Spleen (tissue), 13 donors: ENCODE measurements around the gene XYLT1. TPM values are rescaled to one million over a fixed set of nuclear protein-coding genes. Genes with fewer than 3 reads are reported as not detected.
A peak's percentile ranks its signal among the peaks of the same experiment; 100 is the strongest.

Source experiments
- DNase-seq: peaks from one replicate; pipeline ENCODE4 v3.0.0-alpha.2; 2020
- H3K27ac ChIP-seq, 8 donors: fragments of 200-600 bp; sonication (generic) in 7 of 8; 1 replicate in 4 of 8; 2 replicates in 4 of 8; pipeline versions ENCODE4 v1.5.0 to v1.8.0; 2016 to 2021; ENCODE audit warnings: inconsistent platforms in 4 of 8, mild to moderate bottlenecking in 4 of 8, moderate library complexity in 1 of 8
- H3K27me3 ChIP-seq, 7 donors: fragments of 200-600 bp; sonication (generic) in 6 of 7; replicated peaks in 1 of 7; 1 replicate in 4 of 7; 2 replicates in 3 of 7; pipeline versions ENCODE4 v1.5.0 to v1.8.0; 2016 to 2021; ENCODE audit warnings: inconsistent platforms in 3 of 7, mild to moderate bottlenecking in 1 of 7
- H3K36me3 ChIP-seq, 6 donors: fragments of 200-600 bp; sonication (generic) in 5 of 6; 1 replicate in 4 of 6; 2 replicates in 2 of 6; pipeline versions ENCODE4 v1.5.0 to v1.8.0; 2016 to 2021; ENCODE audit warnings: inconsistent platforms in 2 of 6
- H3K4me1 ChIP-seq, 6 donors: fragments of 200-600 bp; sonication (generic) in 5 of 6; 1 replicate in 3 of 6; 2 replicates in 3 of 6; pipeline versions ENCODE4 v1.5.0 to v1.8.0; 2016 to 2021; ENCODE audit warnings: inconsistent platforms in 3 of 6
- H3K4me3 ChIP-seq, 8 donors: fragments of 200-600 bp; sonication (generic) in 7 of 8; 1 replicate in 4 of 8; 2 replicates in 4 of 8; pipeline versions ENCODE4 v1.5.0 to v1.8.0; 2016 to 2021; ENCODE audit warnings: inconsistent platforms in 4 of 8, mild to moderate bottlenecking in 4 of 8, moderate library complexity in 2 of 8
- H3K9me3 ChIP-seq, 8 donors: fragments of 200-600 bp; sonication (generic) in 7 of 8; 1 replicate in 4 of 8; 2 replicates in 4 of 8; pipeline versions ENCODE4 v1.5.0 to v1.8.0; 2016 to 2021; ENCODE audit warnings: inconsistent platforms in 4 of 8
- POLR2A ChIP-seq, 3 donors: fragments of 450-650 bp; IDR thresholded peaks; one replicate each; pipeline ENCODE4 v1.5.1; 2017; ENCODE audit warnings: antibody characterized with exemption in 3 of 3, mild to moderate bottlenecking in 1 of 3
- POLR2AphosphoS5 ChIP-seq, 3 donors: sonication (generic); formaldehyde crosslinking; IDR thresholded peaks; one replicate each; pipeline ENCODE4 v1.5.1; 2017; ENCODE audit warnings: antibody characterized with exemption in 3 of 3
- WGBS, 5 donors: extraction: QIAGEN DNeasy Blood & Tissue Kit in 3 of 5; methylation state at CpG; one replicate each; pipeline versions ENCODE4 v1.1.5 to v1.1.7; 2013 to 2018; 5-methylcytosine and 5-hydroxymethylcytosine counted together
- intact Hi-C: fragments of 100-400 bp; cut with DNase I; formaldehyde crosslinking; loops from one replicate; pipeline ENCODE4 v1.15.0; 2023; ENCODE audit warnings: low total_unique reads
- long read RNA-seq, 2 donors: transcript quantifications; one replicate each; lab custom pipeline, GENCODE V29; 2026
- polyA plus RNA-seq, 3 donors: library from polyadenylated mRNA; stranded (reverse); fragments of 200-250 nt; gene quantifications; one replicate each; pipeline ENCODE4 v1.2.1, GENCODE V29; 2013
- total RNA-seq, 7 donors: library from RNA; depleted of rRNA in 3 of 7; stranded (reverse); fragments of >200 nt in 3 of 7; fragmentation: NEBNext Ultra II Directional in 4 of 7; extraction: Animal tissue kit (Norgen Biotek cat#: 25700) in 4 of 7; gene quantifications; one replicate each; pipeline versions ENCODE4 v1.1.0 to v1.2.1, GENCODE V29; 2016 to 2021
- TF ChIP-seq, protein P1 (sequence below), 11 experiments: fragments of 200-600 bp in 7 of 11; fragments of 450-650 bp in 4 of 11; sonication (generic) in 4 of 11; IDR thresholded peaks in 8 of 11; conservative IDR thresholded peaks in 3 of 11; 1 replicate in 7 of 11; 2 replicates in 4 of 11; pipeline versions ENCODE4 v1.4.0 to v1.8.0; 2016 to 2021; ENCODE audit warnings: antibody characterized with exemption in 11 of 11, inconsistent platforms in 4 of 11, mild to moderate bottlenecking in 1 of 11
- donor health status: healthy with polysubstance abuse.
- donor health status: DM: no; HTN: no; CAD: no; lungs with moderate emphysema.
- donor health status: DM: no; HTN: no; CAD: no.
- donor health status: Bipolar disorder and iron deficiency.
- donor health status: healthy.
- donor health status: DM: no; HTN: no; CAD: no.
- donor health status: DM: yes; HTN: yes; CAD: no.

XYLT1 gene, protein sequence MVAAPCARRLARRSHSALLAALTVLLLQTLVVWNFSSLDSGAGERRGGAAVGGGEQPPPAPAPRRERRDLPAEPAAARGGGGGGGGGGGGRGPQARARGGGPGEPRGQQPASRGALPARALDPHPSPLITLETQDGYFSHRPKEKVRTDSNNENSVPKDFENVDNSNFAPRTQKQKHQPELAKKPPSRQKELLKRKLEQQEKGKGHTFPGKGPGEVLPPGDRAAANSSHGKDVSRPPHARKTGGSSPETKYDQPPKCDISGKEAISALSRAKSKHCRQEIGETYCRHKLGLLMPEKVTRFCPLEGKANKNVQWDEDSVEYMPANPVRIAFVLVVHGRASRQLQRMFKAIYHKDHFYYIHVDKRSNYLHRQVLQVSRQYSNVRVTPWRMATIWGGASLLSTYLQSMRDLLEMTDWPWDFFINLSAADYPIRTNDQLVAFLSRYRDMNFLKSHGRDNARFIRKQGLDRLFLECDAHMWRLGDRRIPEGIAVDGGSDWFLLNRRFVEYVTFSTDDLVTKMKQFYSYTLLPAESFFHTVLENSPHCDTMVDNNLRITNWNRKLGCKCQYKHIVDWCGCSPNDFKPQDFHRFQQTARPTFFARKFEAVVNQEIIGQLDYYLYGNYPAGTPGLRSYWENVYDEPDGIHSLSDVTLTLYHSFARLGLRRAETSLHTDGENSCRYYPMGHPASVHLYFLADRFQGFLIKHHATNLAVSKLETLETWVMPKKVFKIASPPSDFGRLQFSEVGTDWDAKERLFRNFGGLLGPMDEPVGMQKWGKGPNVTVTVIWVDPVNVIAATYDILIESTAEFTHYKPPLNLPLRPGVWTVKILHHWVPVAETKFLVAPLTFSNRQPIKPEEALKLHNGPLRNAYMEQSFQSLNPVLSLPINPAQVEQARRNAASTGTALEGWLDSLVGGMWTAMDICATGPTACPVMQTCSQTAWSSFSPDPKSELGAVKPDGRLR
- total RNA-seq, result 10 to 100 TPM; 17.2 to 40.7 (median 25.2) TPM
- polyA plus RNA-seq, result 1 to 10 TPM; 2.1 to 3.2 (median 2.4) TPM
- long read RNA-seq, donor 1, full-length matches to known transcripts, result 1 of 1 reads
- long read RNA-seq, donor 1, partial matches to known transcripts, result 0 of 1 reads
- long read RNA-seq, donor 1, other reads (novel, unspliced or antisense), result 0 of 1 reads
- long read RNA-seq, donor 2, result 0 reads

DNA sequence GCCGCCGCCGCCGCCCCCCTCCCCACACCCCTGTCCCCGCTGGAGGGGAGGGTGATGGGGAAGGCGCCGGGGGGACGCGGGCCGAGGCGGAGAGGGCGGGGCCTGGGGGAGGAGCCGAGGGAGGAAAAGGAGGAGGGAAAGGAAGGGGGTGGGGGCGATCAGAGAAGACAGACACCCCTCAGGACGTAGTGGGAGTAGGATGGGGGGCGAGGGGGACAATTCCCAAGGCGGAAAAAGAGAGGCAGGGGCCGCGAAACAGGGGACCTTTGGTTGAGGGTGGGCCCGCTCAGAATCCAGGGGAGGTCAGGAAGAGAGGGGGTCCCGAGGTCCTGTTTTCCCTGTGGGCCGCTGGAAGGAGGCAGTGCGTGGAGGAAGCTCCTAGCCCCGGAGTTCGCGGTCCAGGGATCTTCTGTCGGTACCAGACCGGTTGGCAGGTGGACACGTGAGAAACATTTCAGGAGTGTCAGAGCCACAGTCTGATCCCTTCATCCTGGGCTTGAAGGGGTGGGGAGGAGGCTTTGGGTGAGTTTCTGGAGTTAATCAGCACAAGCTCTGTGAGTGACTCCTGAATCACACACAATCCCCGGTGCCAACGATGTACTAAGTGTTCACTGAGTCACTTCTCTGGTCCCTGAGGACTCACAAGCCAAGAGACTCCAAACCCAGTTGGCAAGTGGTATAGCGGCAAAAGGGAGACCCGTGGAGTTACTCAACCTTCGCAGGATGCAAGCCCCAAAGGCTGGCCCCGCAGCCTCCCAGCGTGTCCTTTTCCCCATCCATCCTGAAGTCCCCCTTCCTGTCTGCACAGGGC is at the start of gene XYLT1:
Gene XYLT1 (minus strand): TSS at position 53 of the 811 bp plus-strand sequence. CDS start 164 bp downstream, outside the sequence.
- no peaks in the 10 kb centered on the region for H3K36me3 ChIP-seq
- H3K4me3 ChIP-seq, result peak within 1 kb of the TSS; percentile 42 to 86 (median 68)
- H3K4me1 ChIP-seq, result peaks cover 25 to 73% (median 54%) of the 10 kb centered on the region in 6 donors
- peak; percentile 88 for DNase-seq
- intact Hi-C loops, result loop anchor here (10.0 kb wide), 1 partner anchor 266 kb away; no protein-coding TSS in a partner anchor
- H3K9me3 ChIP-seq, result no peaks in the 10 kb centered on the region
- peak within 1 kb of the TSS in 6 of 8 donors; percentile 32 to 79 (median 66) for H3K27ac ChIP-seq
- 9 to 16% (median 15%) methylated on average over 23 to 36 of the region's 36 CpGs for WGBS, 5 donors
- TF ChIP-seq, protein P1, sequence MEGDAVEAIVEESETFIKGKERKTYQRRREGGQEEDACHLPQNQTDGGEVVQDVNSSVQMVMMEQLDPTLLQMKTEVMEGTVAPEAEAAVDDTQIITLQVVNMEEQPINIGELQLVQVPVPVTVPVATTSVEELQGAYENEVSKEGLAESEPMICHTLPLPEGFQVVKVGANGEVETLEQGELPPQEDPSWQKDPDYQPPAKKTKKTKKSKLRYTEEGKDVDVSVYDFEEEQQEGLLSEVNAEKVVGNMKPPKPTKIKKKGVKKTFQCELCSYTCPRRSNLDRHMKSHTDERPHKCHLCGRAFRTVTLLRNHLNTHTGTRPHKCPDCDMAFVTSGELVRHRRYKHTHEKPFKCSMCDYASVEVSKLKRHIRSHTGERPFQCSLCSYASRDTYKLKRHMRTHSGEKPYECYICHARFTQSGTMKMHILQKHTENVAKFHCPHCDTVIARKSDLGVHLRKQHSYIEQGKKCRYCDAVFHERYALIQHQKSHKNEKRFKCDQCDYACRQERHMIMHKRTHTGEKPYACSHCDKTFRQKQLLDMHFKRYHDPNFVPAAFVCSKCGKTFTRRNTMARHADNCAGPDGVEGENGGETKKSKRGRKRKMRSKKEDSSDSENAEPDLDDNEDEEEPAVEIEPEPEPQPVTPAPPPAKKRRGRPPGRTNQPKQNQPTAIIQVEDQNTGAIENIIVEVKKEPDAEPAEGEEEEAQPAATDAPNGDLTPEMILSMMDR (IDR thresholded peaks at IDR 0.05 in 8 of 11, conservative IDR thresholded peaks at IDR 0.05 in 3 of 11), result no peak
- TF ChIP-seq POLR2AphosphoS5 (IDR thresholded peaks at IDR 0.05) (no peak), POLR2A (IDR thresholded peaks at IDR 0.05) (no peak)
- H3K27me3 ChIP-seq, result peaks cover 0 to 34% (median 0%) of the 10 kb centered on the region in 7 donors

DNA sequence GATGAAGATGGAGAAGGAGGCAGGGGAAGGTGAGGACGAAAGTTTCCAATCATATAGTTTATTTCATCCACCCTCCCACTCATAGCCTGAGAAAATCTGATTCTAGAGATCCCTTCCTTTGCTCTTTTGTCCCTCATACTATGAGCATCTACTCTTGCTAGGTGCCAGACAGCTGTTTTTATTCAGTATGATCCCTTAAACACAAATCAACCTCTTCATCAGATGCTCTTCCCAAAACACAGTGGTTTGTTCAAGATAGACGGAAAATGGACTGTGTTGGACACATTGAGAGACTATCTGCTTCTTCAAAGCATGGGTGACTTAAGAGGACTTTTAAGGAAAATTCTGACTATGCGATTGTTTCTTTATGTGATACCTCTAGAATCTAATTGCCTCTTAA is 49.4 kb upstream of the XYLT1 start:
- no peak for DNase-seq
- Histone ChIP-seq H3K27me3 (peaks cover 0 to 9% (median 0%) of the 10 kb centered on the region in 7 donors), H3K36me3 (no peaks in the 10 kb centered on the region), H3K4me3 (no peak overlapping the region), H3K4me1 (no peaks in the 10 kb centered on the region), H3K9me3 (no peaks in the 10 kb centered on the region), H3K27ac (no peak overlapping the region)
- TF ChIP-seq, protein P1 (IDR thresholded peaks at IDR 0.05 in 8 of 11, conservative IDR thresholded peaks at IDR 0.05 in 3 of 11), result no peak
- TF ChIP-seq POLR2A (IDR thresholded peaks at IDR 0.05) (no peak), POLR2AphosphoS5 (IDR thresholded peaks at IDR 0.05) (no peak)
- WGBS, 5 donors, result 74 to 87% (median 83%) methylated on average over 3 of the region's 3 CpGs
- intact Hi-C loops, result no loop called here

DNA sequence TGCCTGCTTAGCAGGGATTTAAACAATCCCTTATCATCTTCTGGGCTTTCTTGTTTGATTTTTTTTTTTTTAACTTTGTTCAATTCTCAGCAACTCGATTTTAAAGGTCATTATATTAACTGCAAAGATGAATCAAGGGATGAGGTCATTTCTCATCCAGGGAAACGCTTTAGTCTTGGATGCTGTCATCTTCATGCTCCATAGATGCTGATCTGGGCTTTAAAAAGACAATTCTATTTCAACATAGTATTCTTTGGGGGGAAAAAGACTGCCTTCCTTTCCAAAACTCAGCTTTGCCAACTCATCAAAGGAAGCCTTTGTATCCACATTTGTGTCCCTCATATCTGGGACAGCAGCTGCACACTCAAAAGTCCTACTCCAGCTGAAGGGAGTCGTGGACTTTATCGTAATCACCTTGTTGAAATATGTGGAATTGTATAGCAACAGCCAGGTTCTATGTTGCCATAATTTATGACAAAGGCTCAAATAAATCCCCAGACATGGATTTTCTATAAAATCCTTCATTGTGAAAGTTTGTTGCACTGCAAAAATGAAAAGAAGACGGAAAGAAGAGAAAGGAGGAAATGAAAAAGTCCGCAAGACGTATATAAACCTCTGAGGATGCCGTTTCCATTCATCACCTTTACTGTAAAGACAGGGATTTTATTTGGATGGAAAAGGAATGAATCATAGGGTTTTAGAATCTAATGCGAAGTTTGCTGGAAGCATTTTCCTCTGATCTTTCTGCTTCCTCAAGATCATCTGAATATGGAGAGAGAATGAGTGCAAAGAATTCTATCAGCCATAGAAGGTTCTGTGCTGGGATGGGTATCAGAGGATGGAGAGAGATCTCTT is 48.6 kb upstream of the XYLT1 start:
- Histone ChIP-seq H3K27me3 (peaks cover 0 to 9% (median 0%) of the 10 kb centered on the region in 7 donors), H3K4me1 (no peaks in the 10 kb centered on the region), H3K36me3 (no peaks in the 10 kb centered on the region), H3K9me3 (no peaks in the 10 kb centered on the region), H3K4me3 (no peak overlapping the region), H3K27ac (no peak overlapping the region)
- no peak for DNase-seq
- WGBS, 5 donors, result 77 to 89% (median 80%) methylated on average over 9 of the region's 9 CpGs
- intact Hi-C loops, result no loop called here
- TF ChIP-seq POLR2A (IDR thresholded peaks at IDR 0.05), result no peak
- no peak for TF ChIP-seq POLR2AphosphoS5 (IDR thresholded peaks at IDR 0.05)
- TF ChIP-seq, protein P1 (IDR thresholded peaks at IDR 0.05 in 8 of 11, conservative IDR thresholded peaks at IDR 0.05 in 3 of 11), result no peak
